ENCODE results near the gene CHD5. TPM values are rescaled to one million over a fixed set of nuclear protein-coding genes. Genes with fewer than 3 reads are reported as not detected.

CHD5 gene
- total and polyA plus RNA-seq, 2 of the 4 experiments (the other 2 are of a cell fraction): under 0.01 to 0.09 TPM

DNA sequence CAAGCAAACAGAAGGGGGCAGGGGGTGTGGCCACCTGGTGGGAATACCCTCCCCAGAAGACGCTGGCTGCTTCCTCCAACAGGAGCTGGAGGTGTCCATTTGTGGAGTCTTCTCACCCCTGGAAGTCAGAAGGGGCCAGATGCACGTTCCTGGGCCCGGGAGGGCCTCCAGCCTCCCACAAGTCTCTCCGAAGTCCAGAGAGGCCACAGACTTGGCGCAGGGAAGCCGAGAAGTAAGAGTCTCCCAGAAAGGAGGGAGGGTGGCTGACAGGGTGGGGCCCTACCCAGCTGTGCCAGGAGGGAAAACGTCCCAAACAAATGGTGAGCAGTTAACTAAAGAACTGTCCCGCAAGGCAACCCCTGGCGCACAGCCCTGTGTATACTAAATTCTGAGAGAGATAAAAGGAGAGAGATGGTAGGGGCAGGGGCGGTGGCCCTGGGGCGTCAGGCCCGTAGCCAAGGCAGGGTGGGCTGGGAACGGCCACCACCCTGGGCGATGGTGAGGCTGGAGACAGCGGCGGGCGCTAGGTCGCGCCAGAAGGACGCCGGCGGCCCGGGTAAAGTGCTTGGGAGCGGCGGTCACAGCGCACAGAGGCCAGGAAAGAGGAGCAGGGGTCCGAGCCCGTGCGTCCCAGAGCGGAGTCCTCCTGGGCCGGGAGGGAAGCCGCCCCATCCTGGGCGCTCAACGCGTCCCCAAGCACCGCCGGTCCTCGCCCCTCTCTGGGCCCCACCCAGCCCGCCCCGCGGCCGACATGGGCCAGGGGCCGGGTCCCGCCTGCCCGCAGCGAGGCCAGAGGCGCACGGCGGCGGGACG lies 1.2 kb downstream of the CHD5 start:
- H3K4me1 ChIP-seq (ENCODE audit: control insufficient read depth, insufficient read depth, low read length): peaks cover 8% of the 10 kb centered on the region; the same call in 1 of the 2 replicates
- H2BK20ac ChIP-seq (ENCODE audit: low read depth, low read length): no peak overlapping the region
- no peak overlapping the region for H3K14ac ChIP-seq (replicated peaks; ENCODE audit: low read depth, low read length)
- peaks cover 51% of the 10 kb centered on the region for H3K27me3 ChIP-seq (ENCODE audit: control insufficient read depth, insufficient read depth, low read length)
- no peak overlapping the region for H3K4me3 ChIP-seq (ENCODE audit: insufficient read depth, low read depth, low read length)
- no peak overlapping the region for H3K18ac ChIP-seq (ENCODE audit: low read depth, low read length)
- H4K8ac ChIP-seq (ENCODE audit: low read depth in 2 of 2, low read length in 2 of 2): no peak overlapping the region
- TF ChIP-seq RFX5 (IDR thresholded peaks at IDR 0.05; ENCODE audit: low read depth, low read length): no peak
- no peak for TF ChIP-seq MAZ (IDR thresholded peaks at IDR 0.05; ENCODE audit: borderline replicate concordance, low read depth, low read length)
- no peak for TF ChIP-seq MAFK (IDR thresholded peaks at IDR 0.05; ENCODE audit: low read depth, low read length)
- TF ChIP-seq CTCF (conservative IDR thresholded peaks at IDR 0.05; ENCODE audit: low read depth, low read length): no peak
- TF ChIP-seq CHD1 (IDR thresholded peaks at IDR 0.05; ENCODE audit: low read depth, low read length): no peak
- no peak overlapping the region for H2BK120ac ChIP-seq (ENCODE audit: low read depth, low read length)
- H3K4me2 ChIP-seq (ENCODE audit: low read depth, low read length): no peak overlapping the region
- H3K36me3 ChIP-seq (ENCODE audit: control insufficient read depth, insufficient read depth, low read length): no peaks in the 10 kb centered on the region
- POLR2A ChIA-PET (ENCODE audit: unreplicated experiment): no interaction called here
- DNase-seq: no peak
- H2AFZ ChIP-seq (replicated peaks; ENCODE audit: low read length, poor library complexity): peak overlapping the region; percentile 41
- H2BK5ac ChIP-seq (ENCODE audit: low read depth, low read length, poor library complexity, severe bottlenecking): no peak overlapping the region
- H4K20me1 ChIP-seq (ENCODE audit: insufficient read depth, low read length): peaks cover 15% of the 10 kb centered on the region
- H3K56ac ChIP-seq (ENCODE audit: extremely low read depth, insufficient read depth, low read length): no peak overlapping the region
- no TSS peak for BruUV-seq (replicated peaks)
- peak; percentile 15 for ATAC-seq (ENCODE audit: low read depth)
- in situ Hi-C loops (cut with MboI; ENCODE audit: low sequenced_read_pairs): no loop called here
- H2BK15ac ChIP-seq (ENCODE audit: low read depth, low read length): no peak overlapping the region
- WGBS, 2 experiments (ENCODE audit: extremely low coverage in 2 of 2, insufficient read length in 1 of 2): 1% methylated on average over 16 of the region's 51 CpGs; no CpG with 5 or more reads in 1 of the 2 experiments
- H3K9ac ChIP-seq (ENCODE audit: low read depth, low read length): no peak overlapping the region
- intact Hi-C loops (cut with micrococcal nuclease): no loop called here
- H2AK5ac ChIP-seq (ENCODE audit: low read depth, low read length): no peak overlapping the region
- no peaks in the 10 kb centered on the region; the same call in 1 of the 2 replicates for H3K9me3 ChIP-seq (ENCODE audit: control insufficient read depth, insufficient read depth, low read length)
- peaks cover 3% of the 10 kb centered on the region in 2 experiments; a peak in 3 of 4 replicates for H3K79me1 ChIP-seq (ENCODE audit: low read depth in 1 of 2, low read length in 2 of 2)
- H3K9me1 ChIP-seq (ENCODE audit: insufficient read depth, low read length): peaks cover 2% of the 10 kb centered on the region; the same call in 1 of the 2 replicates
- no peak overlapping the region for H4K5ac ChIP-seq (ENCODE audit: low read depth, low read length)
- no peak overlapping the region for H3K23ac ChIP-seq (ENCODE audit: low read depth, low read length)
- CTCF ChIA-PET: no interaction called here
- H3K27ac ChIP-seq (ENCODE audit: insufficient read depth, low read length): no peak overlapping the region
- H2AK9ac ChIP-seq (replicated peaks; ENCODE audit: low read depth, low read length, poor library complexity): no peak overlapping the region
- no peak overlapping the region for H4K91ac ChIP-seq (ENCODE audit: insufficient read depth, low read depth, low read length)
- H3K4ac ChIP-seq (ENCODE audit: low read depth, low read length): no peak overlapping the region
- dilution Hi-C loops (cut with HindIII; ENCODE audit: low sequenced_read_pairs, unreplicated experiment): no loop called here

All from IMR-90 (cell line).